T-helper 17 cell (primary cell): Measurements from ENCODE around the gene GPC3. TPM values are rescaled to one million over a fixed set of nuclear protein-coding genes. Genes with fewer than 3 reads are reported as not detected.

Experiments
- ATAC-seq: fragments of 150-1000 bp; cut with Tn5 transposase; 2 replicates; pipeline ENCODE4 v1.10.0; 2021; ENCODE audit warnings: mild to moderate bottlenecking, moderate library complexity
- DNase-seq, 3 donors: peaks; one replicate each; pipeline versions ENCODE4 v3.0.0 to v3.0.0-alpha.2; 2020 to 2021
- H3K9me3 ChIP-seq: one replicate; pipeline ENCODE4 v1.7.0; 2013; ENCODE audit warnings: low read length, mild to moderate bottlenecking; ENCODE audit not compliant: control insufficient read depth, poor library complexity, severe bottlenecking
- H3K27ac Mint-ChIP-seq: one replicate; pipeline ENCODE4 v1.8.0; 2022; ENCODE audit warnings: mild to moderate bottlenecking, moderate library complexity, mixed read lengths
- H3K27me3 Mint-ChIP-seq: one replicate; pipeline ENCODE4 v1.8.0; 2022; ENCODE audit warnings: mixed read lengths
- H3K36me3 Mint-ChIP-seq: one replicate; pipeline ENCODE4 v1.8.0; 2022; ENCODE audit warnings: low read depth, mixed read lengths
- H3K4me1 Mint-ChIP-seq: one replicate; pipeline ENCODE4 v1.8.0; 2022; ENCODE audit warnings: mild to moderate bottlenecking, mixed read lengths
- H3K4me3 Mint-ChIP-seq: one replicate; pipeline ENCODE4 v1.8.0; 2022; ENCODE audit warnings: mild to moderate bottlenecking, moderate library complexity, mixed read lengths
- total RNA-seq, 4 donors: library from RNA in 2 of 4; stranded (reverse) in 2 of 4; gene quantifications; one replicate each; pipeline ENCODE4 v1.2.3 and lab custom pipeline; 2022 to 2026

The GPC3 gene
- total RNA-seq, 2 donors from 2014 or later, result 0.20 to 0.39 TPM

GRCh38 chrX:133971586-133971985, 13.8 kb downstream of the GPC3 start:
- ATAC-seq (no peak), DNase-seq (no peak)
- peaks cover 12% of the 10 kb centered on the region for H3K27me3 Mint-ChIP-seq
- no peak overlapping the region for H3K27ac Mint-ChIP-seq
- peaks cover 4% of the 10 kb centered on the region for H3K36me3 Mint-ChIP-seq
- no peaks in the 10 kb centered on the region for H3K9me3 ChIP-seq
- H3K4me3 Mint-ChIP-seq, result no peak overlapping the region
- peaks cover 2% of the 10 kb centered on the region for H3K4me1 Mint-ChIP-seq

GRCh38 chrX:133970076-133970475, 15.3 kb downstream of the GPC3 start:
- ATAC-seq (no peak), DNase-seq (no peak)
- Mint-ChIP-seq H3K27ac (no peak overlapping the region), H3K4me1 (peaks cover 2% of the 10 kb centered on the region), H3K27me3 (peaks cover 12% of the 10 kb centered on the region), H3K36me3 (peaks cover 4% of the 10 kb centered on the region), H3K4me3 (no peak overlapping the region)
- H3K9me3 ChIP-seq, result no peaks in the 10 kb centered on the region

- Mint-ChIP-seq H3K27ac (no peak overlapping the region), H3K4me3 (no peak overlapping the region), H3K4me1 (peaks cover 2% of the 10 kb centered on the region), H3K27me3 (peaks cover 12% of the 10 kb centered on the region), H3K36me3 (peaks cover 4% of the 10 kb centered on the region)
- no peak for ATAC-seq
- H3K9me3 ChIP-seq, result no peaks in the 10 kb centered on the region
- DNase-seq, result no peak
Measured at GRCh38 chrX:133969191-133969590, 16.2 kb downstream of the GPC3 start.

GRCh38 chrX:133968109-133968508, 17.3 kb downstream of the GPC3 start:
- no peaks in the 10 kb centered on the region for H3K9me3 ChIP-seq
- Mint-ChIP-seq H3K27me3 (peaks cover 12% of the 10 kb centered on the region), H3K4me3 (no peak overlapping the region), H3K27ac (no peak overlapping the region), H3K4me1 (peaks cover 2% of the 10 kb centered on the region), H3K36me3 (peaks cover 4% of the 10 kb centered on the region)
- ATAC-seq (no peak), DNase-seq (no peak)

- H3K4me1 Mint-ChIP-seq, result peaks cover under 1% of the 10 kb centered on the region
- H3K4me3 Mint-ChIP-seq, result no peak overlapping the region
- no peak overlapping the region for H3K27ac Mint-ChIP-seq
- H3K9me3 ChIP-seq, result no peaks in the 10 kb centered on the region
- no peaks in the 10 kb centered on the region for H3K36me3 Mint-ChIP-seq
- DNase-seq (no peak), ATAC-seq (no peak)
- peaks cover 6% of the 10 kb centered on the region for H3K27me3 Mint-ChIP-seq
Measured at GRCh38 chrX:133966199-133966598, 19.2 kb downstream of the GPC3 start.

- Mint-ChIP-seq H3K4me1 (no peaks in the 10 kb centered on the region), H3K27ac (no peak overlapping the region), H3K27me3 (peaks cover 6% of the 10 kb centered on the region), H3K4me3 (no peak overlapping the region), H3K36me3 (no peaks in the 10 kb centered on the region)
- DNase-seq (no peak), ATAC-seq (no peak)
- no peaks in the 10 kb centered on the region for H3K9me3 ChIP-seq
Measured at GRCh38 chrX:133965321-133965720, 20.1 kb downstream of the GPC3 start.

GRCh38 chrX:133961046-133961445, 24.3 kb downstream of the GPC3 start:
- H3K4me1 Mint-ChIP-seq, result no peaks in the 10 kb centered on the region
- no peak overlapping the region for H3K27ac Mint-ChIP-seq
- H3K36me3 Mint-ChIP-seq, result no peaks in the 10 kb centered on the region
- no peaks in the 10 kb centered on the region for H3K27me3 Mint-ChIP-seq
- H3K4me3 Mint-ChIP-seq, result no peak overlapping the region
- DNase-seq, result no peak
- no peak for ATAC-seq
- no peaks in the 10 kb centered on the region for H3K9me3 ChIP-seq

GRCh38 chrX:133959972-133960371, 25.4 kb downstream of the GPC3 start:
- H3K4me3 Mint-ChIP-seq, result no peak overlapping the region
- H3K27me3 Mint-ChIP-seq, result no peaks in the 10 kb centered on the region
- ATAC-seq, result no peak
- DNase-seq, result no peak
- no peaks in the 10 kb centered on the region for H3K9me3 ChIP-seq
- H3K27ac Mint-ChIP-seq, result no peak overlapping the region
- H3K36me3 Mint-ChIP-seq, result no peaks in the 10 kb centered on the region
- no peaks in the 10 kb centered on the region for H3K4me1 Mint-ChIP-seq

GRCh38 chrX:133958997-133959688, 26.3 kb downstream of the GPC3 start:
- no peaks in the 10 kb centered on the region for H3K36me3 Mint-ChIP-seq
- no peaks in the 10 kb centered on the region for H3K4me1 Mint-ChIP-seq
- no peak for DNase-seq
- H3K4me3 Mint-ChIP-seq, result no peak overlapping the region
- H3K27me3 Mint-ChIP-seq, result no peaks in the 10 kb centered on the region
- no peaks in the 10 kb centered on the region for H3K9me3 ChIP-seq
- H3K27ac Mint-ChIP-seq, result no peak overlapping the region
- no peak for ATAC-seq

GRCh38 chrX:133956570-133957340, 28.6 kb downstream of the GPC3 start:
- Mint-ChIP-seq H3K4me1 (no peaks in the 10 kb centered on the region), H3K4me3 (no peak overlapping the region), H3K27ac (no peak overlapping the region), H3K36me3 (no peaks in the 10 kb centered on the region), H3K27me3 (no peaks in the 10 kb centered on the region)
- no peaks in the 10 kb centered on the region for H3K9me3 ChIP-seq
- no peak for DNase-seq
- ATAC-seq, result no peak

GRCh38 chrX:133953785-133954355, 31.5 kb downstream of the GPC3 start:
- DNase-seq, result no peak
- ATAC-seq, result no peak
- no peak overlapping the region for H3K4me3 Mint-ChIP-seq
- no peak overlapping the region for H3K27ac Mint-ChIP-seq
- H3K4me1 Mint-ChIP-seq, result no peaks in the 10 kb centered on the region
- H3K9me3 ChIP-seq, result no peaks in the 10 kb centered on the region
- H3K27me3 Mint-ChIP-seq, result no peaks in the 10 kb centered on the region
- H3K36me3 Mint-ChIP-seq, result no peaks in the 10 kb centered on the region

GRCh38 chrX:133953078-133953477, 32.3 kb downstream of the GPC3 start:
- no peak for DNase-seq
- Mint-ChIP-seq H3K4me3 (no peak overlapping the region), H3K27ac (no peak overlapping the region), H3K4me1 (no peaks in the 10 kb centered on the region), H3K36me3 (no peaks in the 10 kb centered on the region), H3K27me3 (no peaks in the 10 kb centered on the region)
- no peak for ATAC-seq
- H3K9me3 ChIP-seq, result no peaks in the 10 kb centered on the region

GRCh38 chrX:133951098-133951497, 34.3 kb downstream of the GPC3 start:
- H3K27ac Mint-ChIP-seq, result no peak overlapping the region
- H3K4me1 Mint-ChIP-seq, result no peaks in the 10 kb centered on the region
- ATAC-seq, result no peak
- no peak for DNase-seq
- H3K27me3 Mint-ChIP-seq, result no peaks in the 10 kb centered on the region
- H3K36me3 Mint-ChIP-seq, result no peaks in the 10 kb centered on the region
- no peak overlapping the region for H3K4me3 Mint-ChIP-seq
- no peaks in the 10 kb centered on the region for H3K9me3 ChIP-seq
